Calu3 (cell line): ENCODE data around the gene PTPN18. TPM values are rescaled to one million over a fixed set of nuclear protein-coding genes. Genes with fewer than 3 reads are reported as not detected.

Experiments
- BruUV-seq: library from RNA; stranded (reverse); fragments of 400-500 nt; replicated peaks from 2 replicates; lab custom pipeline; 2021; lab: Mats Ljungman, UMichigan
- CTCF ChIA-PET: fragments of 300-600 bp; sonication (Branson Sonifier 250); formaldehyde crosslinking; loops from one replicate; lab custom pipeline; 2022; ENCODE audit warnings: antibody characterized with exemption; lab: Charles Lee
- DNase-seq: peaks from one replicate; pipeline ENCODE4 v3.0.0; 2022
- H3K27ac Mint-ChIP-seq: one replicate; pipeline ENCODE4 v1.8.0; 2022; ENCODE audit warnings: mixed read lengths; ENCODE audit not compliant: unreplicated experiment
- H3K27me3 Mint-ChIP-seq: one replicate; pipeline ENCODE4 v1.8.0; 2022; ENCODE audit warnings: mixed read lengths; ENCODE audit not compliant: unreplicated experiment
- H3K36me3 Mint-ChIP-seq: one replicate; pipeline ENCODE4 v1.8.0; 2022; ENCODE audit warnings: mild to moderate bottlenecking, moderate library complexity, mixed read lengths; ENCODE audit not compliant: insufficient read depth, unreplicated experiment
- H3K4me1 Mint-ChIP-seq: one replicate; pipeline ENCODE4 v1.8.0; 2022; ENCODE audit warnings: mild to moderate bottlenecking, low read depth, mixed read lengths; ENCODE audit not compliant: unreplicated experiment
- H3K4me3 Mint-ChIP-seq: one replicate; pipeline ENCODE4 v1.8.0; 2022; ENCODE audit warnings: mild to moderate bottlenecking, low read depth, moderate library complexity, mixed read lengths; ENCODE audit not compliant: unreplicated experiment
- H3K9me3 Mint-ChIP-seq: one replicate; pipeline ENCODE4 v1.8.0; 2022; ENCODE audit warnings: low read depth, mixed read lengths; ENCODE audit not compliant: unreplicated experiment
- CTCF ChIP-seq: fragments of 200-600 bp; IDR thresholded peaks from one replicate; pipeline ENCODE4 v1.8.0; 2022; ENCODE audit warnings: antibody characterized with exemption; ENCODE audit not compliant: unreplicated experiment
- intact Hi-C: fragments of 100-400 bp; cut with micrococcal nuclease; formaldehyde crosslinking; loops from one replicate; pipeline ENCODE4 v1.10.0; 2022; ENCODE audit not compliant: unreplicated experiment
- total RNA-seq: library from RNA; stranded (reverse); gene quantifications from 2 replicates; pipeline ENCODE4 v1.2.3, GENCODE V29; 2022

PTPN18 gene
- total RNA-seq, 1 experiment from 2014 or later = 66.0 TPM

GRCh38 chr2:130334026-130334425, 21.8 kb upstream of the PTPN18 start:
- H3K36me3 Mint-ChIP-seq = peaks cover 19% of the 10 kb centered on the region
- CTCF ChIA-PET = interaction anchor here (2.8 kb wide), 1 partner anchor 46 kb away, joined by 32 read pairs; no protein-coding TSS in a partner anchor

DNA sequence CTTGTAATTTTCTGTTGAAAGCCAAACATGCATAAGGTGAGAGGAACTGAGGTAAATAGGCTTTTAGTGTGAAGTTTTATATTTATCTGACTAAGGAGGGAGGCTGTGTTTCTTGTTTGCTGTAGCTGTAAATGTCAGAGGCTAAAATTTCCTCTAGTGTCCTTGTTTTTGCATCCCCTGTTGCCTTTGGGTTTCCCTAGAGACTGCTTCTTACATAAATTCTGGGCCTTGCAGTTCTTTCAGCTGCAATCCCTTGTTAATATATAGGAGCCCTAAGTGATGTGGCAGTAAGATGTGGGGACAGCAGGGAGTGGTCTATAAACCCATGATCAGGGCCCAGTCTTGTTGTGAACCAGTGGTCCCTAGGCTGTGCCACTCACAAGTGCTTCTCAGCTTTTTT, 20.6 kb upstream of the PTPN18 start:
- CTCF ChIA-PET = interaction anchor here (0.7 kb wide), 1 partner anchor 154 kb away, joined by 3 read pairs; the partner anchor contains the start of gene SMPD4
- intact Hi-C loops = no loop called here
- H3K36me3 Mint-ChIP-seq = peaks cover 27% of the 10 kb centered on the region
- peaks cover 5% of the 10 kb centered on the region for H3K4me1 Mint-ChIP-seq
- H3K27ac Mint-ChIP-seq = no peak overlapping the region
- H3K9me3 Mint-ChIP-seq = no peaks in the 10 kb centered on the region
- TF ChIP-seq CTCF = no peak
- H3K4me3 Mint-ChIP-seq = no peak overlapping the region
- no TSS peak for BruUV-seq
- no peak for DNase-seq
- peaks cover 36% of the 10 kb centered on the region for H3K27me3 Mint-ChIP-seq

More at GRCh38 chr2:130334026-130334425, 21.8 kb upstream of the PTPN18 start:
- Mint-ChIP-seq H3K4me3 (no peak overlapping the region), H3K9me3 (no peaks in the 10 kb centered on the region), H3K27ac (no peak overlapping the region), H3K4me1 (no peaks in the 10 kb centered on the region), H3K27me3 (peaks cover 45% of the 10 kb centered on the region)
- TF ChIP-seq CTCF = no peak
- BruUV-seq = no TSS peak
- DNase-seq = no peak
- intact Hi-C loops = loop anchor here (5.0 kb wide), 2 partner anchors 92 to 152 kb away; partner anchors contain the start of genes MZT2B and SMPD4

DNA sequence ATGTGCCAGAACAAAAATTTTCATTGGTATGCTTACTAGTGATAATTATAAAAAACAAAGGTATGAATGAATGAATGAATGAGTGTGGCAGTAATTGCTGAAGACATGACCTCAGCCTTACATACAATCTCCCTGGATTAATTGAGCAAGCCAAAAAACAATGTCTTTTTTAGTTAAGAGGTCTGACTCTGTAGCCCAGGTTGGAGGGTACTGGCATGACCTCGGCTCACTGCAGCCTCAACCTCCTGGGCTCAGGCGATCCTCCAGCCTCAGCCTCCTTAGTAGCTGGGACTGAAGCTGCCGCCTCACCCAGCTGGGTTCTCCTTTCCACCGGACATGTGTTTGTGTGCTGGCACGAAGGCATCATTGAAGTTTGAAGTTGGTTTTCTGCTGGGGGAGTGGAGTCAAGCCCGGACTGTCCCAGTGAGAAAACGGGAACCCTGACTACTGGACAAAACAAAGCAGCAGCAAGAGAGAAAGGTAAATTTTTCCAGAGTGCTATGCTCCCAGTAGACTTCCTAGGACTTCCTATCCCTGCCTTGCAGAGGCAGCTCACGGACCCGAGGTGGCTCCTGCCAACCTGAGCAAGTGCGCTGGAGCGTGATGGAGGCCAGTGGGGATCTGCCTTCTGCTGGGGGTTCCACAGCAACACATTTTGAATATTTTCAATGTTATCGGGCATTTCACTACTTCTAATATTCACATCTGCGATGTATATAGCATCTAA, 19.5 kb upstream of the PTPN18 start:
- no peak overlapping the region for H3K4me3 Mint-ChIP-seq
- H3K4me1 Mint-ChIP-seq = peaks cover 14% of the 10 kb centered on the region
- peaks cover 32% of the 10 kb centered on the region for H3K36me3 Mint-ChIP-seq
- no peak for DNase-seq
- CTCF ChIA-PET = interaction anchor here (1.3 kb wide), 1 partner anchor 48 kb away, joined by 5 read pairs; no protein-coding TSS in a partner anchor
- peaks cover 25% of the 10 kb centered on the region for H3K27me3 Mint-ChIP-seq
- intact Hi-C loops = no loop called here
- no peaks in the 10 kb centered on the region for H3K9me3 Mint-ChIP-seq
- no peak for TF ChIP-seq CTCF
- peak overlapping the region; percentile 95 for H3K27ac Mint-ChIP-seq
- no TSS peak for BruUV-seq

GRCh38 chr2:130336877-130337734, 18.8 kb upstream of the PTPN18 start:
- H3K27ac Mint-ChIP-seq = peak overlapping the region; percentile 95
- H3K4me3 Mint-ChIP-seq = peak overlapping the region; percentile 67
- H3K4me1 Mint-ChIP-seq = peaks cover 17% of the 10 kb centered on the region
- CTCF ChIA-PET = interaction anchor here (1.3 kb wide), 1 partner anchor 49 kb away, joined by 5 read pairs; no protein-coding TSS in a partner anchor
- TF ChIP-seq CTCF = no peak
- intact Hi-C loops = no loop called here
- H3K9me3 Mint-ChIP-seq = no peaks in the 10 kb centered on the region
- DNase-seq = peak; percentile 81
- no TSS peak for BruUV-seq
- H3K27me3 Mint-ChIP-seq = peaks cover 17% of the 10 kb centered on the region
- peaks cover 40% of the 10 kb centered on the region for H3K36me3 Mint-ChIP-seq
